A549 (cell line): Measurements from ENCODE around the gene PTGES2. TPM values are rescaled to one million over a fixed set of nuclear protein-coding genes. Genes with fewer than 3 reads are reported as not detected.

Experiments used
- ATAC-seq, 2 experiments: fragments of 200-7000 bp in 1 of 2; fragments of >200 bp in 1 of 2; cut with Nextera tagmentation in 1 of 2; cut with Tn5 transposase in 1 of 2; 3 replicates each; pipeline versions ENCODE4 v1.8.0 to v1.9.1; 2018 to 2020; ENCODE audit warnings: mild to moderate bottlenecking in 1 of 2, moderate library complexity in 1 of 2
- CTCF ChIA-PET: fragments of 300-600 bp; sonication (Branson Sonifier 250); formaldehyde crosslinking; extraction: SDS; loops from one replicate; lab custom pipeline; 2021; ENCODE audit warnings: antibody characterized with exemption, inconsistent platforms; lab: Yijun Ruan, JAX
- POLR2A ChIA-PET: fragments of 350-600 bp; formaldehyde crosslinking; extraction: SDS; loops from one replicate; lab custom pipeline; 2021; ENCODE audit warnings: antibody characterized with exemption, inconsistent platforms; lab: Yijun Ruan, JAX
- DNase-seq, 2 experiments: peaks; one replicate each; pipeline versions ENCODE4 v3.0.0 to v3.0.0-alpha.2; 2011 to 2016; ENCODE audit warnings: low read depth in 1 of 2, low spot score in 1 of 2
- FAIRE-seq: peaks from 2 replicates; lab custom pipeline; 2011; peaks lifted over from hg19 to GRCh38; lab: Jason Lieb, UNC
- H3K27ac ChIP-seq, 2 experiments: fragments of >200 bp; sonication (Bioruptor Twin); formaldehyde crosslinking; 3 replicates each; pipeline ENCODE4 v1.5.1; 2016 to 2017
- H3K4me1 ChIP-seq: fragments of >200 bp; sonication (Bioruptor Twin); formaldehyde crosslinking; 3 replicates; pipeline ENCODE4 v1.6.1; 2016
- H3K4me2 ChIP-seq: fragments of >200 bp; sonication (Bioruptor Twin); formaldehyde crosslinking; 3 replicates; pipeline ENCODE4 v1.6.1; 2016
- H3K4me3 ChIP-seq: fragments of >200 bp; sonication (Bioruptor Twin); formaldehyde crosslinking; 3 replicates; pipeline ENCODE4 v1.5.1; 2016
- H3K9me3 ChIP-seq: fragments of >200 bp; sonication (Bioruptor Twin); formaldehyde crosslinking; 3 replicates; pipeline ENCODE4 v1.6.1; 2016
- EHF ChIP-seq: fragments of 250-450 bp; sonication (Bioruptor Pico); IDR thresholded peaks from 2 replicates; pipeline ENCODE4 v1.5.0; 2020; ENCODE audit warnings: mild to moderate bottlenecking
- EHMT2 ChIP-seq: fragments of 200-600 bp; sonication (generic); IDR thresholded peaks from 2 replicates; pipeline ENCODE4 v1.6.1; 2016; ENCODE audit warnings: antibody characterized with exemption, low read depth, mild to moderate bottlenecking, moderate library complexity
- FOSB ChIP-seq: fragments of 250-450 bp; sonication (Bioruptor Pico); IDR thresholded peaks from 2 replicates; pipeline ENCODE4 v1.5.0; 2020; ENCODE audit warnings: mild to moderate bottlenecking, moderate library complexity
- FOSL2 ChIP-seq, 2 experiments: fragments of 450-650 bp in 1 of 2; fragments of >200 bp in 1 of 2; sonication (Bioruptor Twin) in 1 of 2; formaldehyde crosslinking; IDR thresholded peaks; 2 replicates each; pipeline versions ENCODE4 v1.5.0 to v1.6.1; 2016 to 2020; ENCODE audit warnings: mild to moderate bottlenecking in 1 of 2, moderate library complexity in 1 of 2
- GATA3 ChIP-seq: IDR thresholded peaks from 2 replicates; pipeline ENCODE4 v1.6.1; 2012; ENCODE audit warnings: borderline replicate concordance
- HOXA7 ChIP-seq: fragments of 250-450 bp; sonication (Bioruptor Pico); IDR thresholded peaks from 2 replicates; pipeline ENCODE4 v1.5.0; 2020; ENCODE audit warnings: mild to moderate bottlenecking, moderate library complexity
- HOXB13 ChIP-seq: fragments of 250-450 bp; sonication (Bioruptor Pico); IDR thresholded peaks from 2 replicates; pipeline ENCODE4 v1.5.0; 2020; ENCODE audit warnings: low read depth, mild to moderate bottlenecking, moderate library complexity
- HOXB5 ChIP-seq: fragments of 250-450 bp; sonication (Bioruptor Pico); IDR thresholded peaks from 2 replicates; pipeline ENCODE4 v1.5.0; 2020; ENCODE audit warnings: mild to moderate bottlenecking, moderate library complexity
- JUN ChIP-seq, 2 experiments: fragments of >200 bp; sonication (Bioruptor Twin); formaldehyde crosslinking; IDR thresholded peaks; 2 replicates in 1 of 2; 3 replicates in 1 of 2; pipeline ENCODE4 v1.6.1; 2016 to 2017
- JUNB ChIP-seq: fragments of >200 bp; sonication (Bioruptor Twin); formaldehyde crosslinking; IDR thresholded peaks from 2 replicates; pipeline ENCODE4 v1.6.1; 2016
- KDM1A ChIP-seq: fragments of 200-600 bp; sonication (generic); IDR thresholded peaks from 2 replicates; pipeline ENCODE4 v1.6.1; 2016; ENCODE audit warnings: low read depth, mild to moderate bottlenecking
- MAZ ChIP-seq: fragments of 150-350 bp; IDR thresholded peaks from 2 replicates; pipeline ENCODE4 v1.6.1; 2014; ENCODE audit warnings: antibody characterized with exemption, low read depth, low read length, borderline replicate concordance
- MYC ChIP-seq: IDR thresholded peaks from 2 replicates; pipeline ENCODE4 v1.6.1; 2012; ENCODE audit warnings: mild to moderate bottlenecking, inconsistent platforms, low read length, improper control_type of control experiment, borderline replicate concordance
- NFE2L2 ChIP-seq: fragments of 150-350 bp; conservative IDR thresholded peaks from 2 replicates; pipeline ENCODE4 v1.6.1; 2014; ENCODE audit warnings: low read length
- NPAS2 ChIP-seq: fragments of 250-450 bp; sonication (Bioruptor Pico); IDR thresholded peaks from 2 replicates; pipeline ENCODE4 v1.8.0; 2022; ENCODE audit warnings: mild to moderate bottlenecking, moderate library complexity, borderline replicate concordance
- NR3C1 ChIP-seq: fragments of >200 bp; sonication (Bioruptor Twin); formaldehyde crosslinking; IDR thresholded peaks from 3 replicates; pipeline ENCODE4 v1.6.1; 2017
- PHF8 ChIP-seq: fragments of 200-600 bp; sonication (generic); IDR thresholded peaks from 2 replicates; pipeline ENCODE4 v1.6.1; 2016; ENCODE audit warnings: low read depth, mild to moderate bottlenecking, antibody characterized with exemption, moderate library complexity, borderline replicate concordance
- POLR2AphosphoS2 ChIP-seq: conservative IDR thresholded peaks from 2 replicates; pipeline ENCODE4 v1.6.1; 2012; ENCODE audit warnings: low read length, improper control_type of control experiment, inconsistent platforms
- RCOR1 ChIP-seq: fragments of 150-350 bp; IDR thresholded peaks from 2 replicates; pipeline ENCODE4 v1.6.1; 2014; ENCODE audit warnings: antibody characterized with exemption, low read length, low read depth
- SMC3 ChIP-seq: fragments of >200 bp; sonication (Bioruptor Twin); formaldehyde crosslinking; IDR thresholded peaks from 3 replicates; pipeline ENCODE4 v1.6.1; 2018; ENCODE audit warnings: inconsistent platforms
- SREBF2 ChIP-seq: fragments of 450-650 bp; IDR thresholded peaks from 2 replicates; pipeline ENCODE4 v1.6.1; 2014; ENCODE audit warnings: mild to moderate bottlenecking, moderate library complexity
- TP53 ChIP-seq: fragments of 250-450 bp; sonication (Bioruptor Pico); IDR thresholded peaks from 2 replicates; pipeline ENCODE4 v1.5.0; 2021; ENCODE audit warnings: mild to moderate bottlenecking, moderate library complexity
- ZC3H11A ChIP-seq: fragments of 450-650 bp; IDR thresholded peaks from 2 replicates; pipeline ENCODE4 v1.6.1; 2014; ENCODE audit warnings: antibody characterized with exemption, mild to moderate bottlenecking
- ZFP36 ChIP-seq: fragments of 450-650 bp; IDR thresholded peaks from 2 replicates; pipeline ENCODE4 v1.6.1; 2014; ENCODE audit warnings: borderline replicate concordance; ENCODE audit not compliant: partially characterized antibody
- ZNF302 ChIP-seq: fragments of 250-450 bp; sonication (Bioruptor Pico); IDR thresholded peaks from 2 replicates; pipeline ENCODE4 v1.9.0; 2021; ENCODE audit warnings: inconsistent platforms, mild to moderate bottlenecking, moderate library complexity
- ZSCAN20 ChIP-seq: fragments of 250-450 bp; sonication (Bioruptor Pico); IDR thresholded peaks from 2 replicates; pipeline ENCODE4 v1.8.0; 2022; ENCODE audit warnings: mild to moderate bottlenecking, moderate library complexity
- WGBS: methylation state at CpG from one replicate; pipeline ENCODE4 v1.1.6; 2017; ENCODE audit errors: missing lambda C conversion rate; 5-methylcytosine and 5-hydroxymethylcytosine counted together
- polyA plus RNA-seq, 4 experiments: library from polyadenylated mRNA; depleted of rRNA in 3 of 4; stranded (reverse); fragments of >200 nt; fragmentation: RNase III in 1 of 4; extraction: RNeasy Plus Mini Kit Qiagen cat#74134 plus additional on column Dnase treatment in 1 of 4; gene quantifications; 2 replicates in 3 of 4; 3 replicates in 1 of 4; pipeline ENCODE4 v1.2.3, GENCODE V29; 2011 to 2017
- TF ChIP-seq, protein P1 (sequence below): fragments of 450-650 bp; IDR thresholded peaks from 2 replicates; pipeline ENCODE4 v1.6.1; 2014; ENCODE audit warnings: antibody characterized with exemption
- TF ChIP-seq, protein P2 (sequence below): fragments of 150-350 bp; IDR thresholded peaks from 2 replicates; pipeline ENCODE4 v1.6.1; 2014; ENCODE audit warnings: low read depth, mild to moderate bottlenecking, low read length
- TF ChIP-seq, protein P3 (sequence below): fragments of >200 bp; sonication (Bioruptor Twin); formaldehyde crosslinking; IDR thresholded peaks from 3 replicates; pipeline ENCODE4 v1.6.1; 2016
- TF ChIP-seq, protein P4 (sequence below): IDR thresholded peaks from 2 replicates; pipeline ENCODE4 v1.6.1; 2012

The PTGES2 gene
- polyA plus RNA-seq, 2 of the 4 experiments (the other 2 are of a cell fraction) = 94.1 to 94.5 TPM

DNA sequence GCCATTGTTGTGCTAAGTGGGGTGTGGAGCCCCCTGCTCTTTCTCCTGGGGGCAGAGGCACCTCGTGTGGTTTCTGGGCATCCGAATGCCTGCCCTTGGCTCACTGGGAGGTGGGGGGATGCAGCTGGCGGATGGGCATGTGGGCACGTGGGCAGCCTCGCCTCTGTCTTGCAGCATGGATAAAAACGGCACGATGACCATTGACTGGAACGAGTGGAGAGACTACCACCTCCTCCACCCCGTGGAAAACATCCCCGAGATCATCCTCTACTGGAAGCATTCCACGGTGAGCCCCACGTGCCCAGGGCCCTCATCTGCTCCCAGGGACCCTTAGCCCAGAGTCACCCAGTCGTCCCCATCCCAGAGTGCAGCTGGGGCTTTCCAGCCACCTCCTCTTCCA, 25.3 kb downstream of the PTGES2 start:
- ChIA-PET CTCF (interaction anchor here (1.4 to 19.6 kb wide), 5 partner anchors 9 to 160 kb away, joined by 7 to 290 read pairs (median 9); no protein-coding TSS in a partner anchor), POLR2A (no interaction called here)
- Histone ChIP-seq H3K4me1 (peaks cover 29% of the 10 kb centered on the region), H3K4me2 (no peak overlapping the region), H3K27ac (no peak overlapping the region), H3K4me3 (no peak overlapping the region), H3K9me3 (no peaks in the 10 kb centered on the region)
- FAIRE-seq (no peak), ATAC-seq (no peak), DNase-seq (no peak)
- no peak for TF ChIP-seq MYC
- TF ChIP-seq GATA3 = no peak
- TF ChIP-seq JUN (IDR thresholded peaks at IDR 0.05) = no peak
- TF ChIP-seq KDM1A = no peak
- TF ChIP-seq NFE2L2 = no peak
- no peak for TF ChIP-seq NPAS2
- TF ChIP-seq, protein P1, sequence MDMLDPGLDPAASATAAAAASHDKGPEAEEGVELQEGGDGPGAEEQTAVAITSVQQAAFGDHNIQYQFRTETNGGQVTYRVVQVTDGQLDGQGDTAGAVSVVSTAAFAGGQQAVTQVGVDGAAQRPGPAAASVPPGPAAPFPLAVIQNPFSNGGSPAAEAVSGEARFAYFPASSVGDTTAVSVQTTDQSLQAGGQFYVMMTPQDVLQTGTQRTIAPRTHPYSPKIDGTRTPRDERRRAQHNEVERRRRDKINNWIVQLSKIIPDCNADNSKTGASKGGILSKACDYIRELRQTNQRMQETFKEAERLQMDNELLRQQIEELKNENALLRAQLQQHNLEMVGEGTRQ = no peak
- no peak for TF ChIP-seq PHF8
- TF ChIP-seq ZNF302 (CRISPR knock-in tag) = no peak
- no peak for TF ChIP-seq SMC3
- TF ChIP-seq ZFP36 = no peak
- no peak for TF ChIP-seq ZC3H11A
- TF ChIP-seq SREBF2 = no peak
- TF ChIP-seq EHMT2 = no peak
- TF ChIP-seq HOXB13 (CRISPR knock-in tag) = no peak
- no peak for TF ChIP-seq FOSL2 (IDR thresholded peaks at IDR 0.05)
- TF ChIP-seq FOSL2 (CRISPR knock-in tag; IDR thresholded peaks at IDR 0.05) = no peak
- no peak for TF ChIP-seq RCOR1
- TF ChIP-seq HOXA7 (CRISPR knock-in tag) = no peak
- WGBS = 88% methylated on average over 13 of the region's 13 CpGs

DNA sequence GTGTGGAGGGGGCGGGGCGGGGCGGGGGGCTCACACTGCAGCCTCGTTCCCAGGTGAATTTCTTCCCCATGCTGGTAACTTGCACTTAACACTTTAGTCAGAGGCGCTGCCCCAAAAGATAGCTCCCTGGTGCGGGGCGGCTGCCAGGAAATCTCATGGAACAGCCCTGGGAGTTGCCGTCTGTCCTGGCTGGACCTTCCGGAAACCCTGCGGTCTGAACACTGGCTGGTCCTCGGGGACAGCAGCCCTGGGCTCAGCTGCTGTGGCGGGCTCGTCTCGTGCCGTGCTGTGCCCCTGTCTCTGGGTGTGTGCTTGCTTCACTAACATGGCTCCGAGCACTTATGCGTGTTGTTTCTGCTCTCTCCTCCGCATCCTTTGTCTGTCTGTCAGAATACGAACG, 25.8 kb downstream of the PTGES2 start:
- ATAC-seq = no peak
- H3K4me3 ChIP-seq = no peak overlapping the region
- POLR2A ChIA-PET = no interaction called here
- CTCF ChIA-PET = interaction anchor here (0.6 to 19.6 kb wide), 4 partner anchors 8 to 158 kb away, joined by 4 to 290 read pairs (median 8); no protein-coding TSS in a partner anchor
- TF ChIP-seq MYC = no peak
- no peak for TF ChIP-seq JUNB
- TF ChIP-seq GATA3 = no peak
- no peak for TF ChIP-seq POLR2AphosphoS2
- no peak for TF ChIP-seq HOXB5
- TF ChIP-seq HOXB13 (CRISPR knock-in tag) = no peak
- no peak for TF ChIP-seq HOXA7 (CRISPR knock-in tag)
- no peak for TF ChIP-seq NR3C1
- TF ChIP-seq EHF = no peak
- TF ChIP-seq, protein P2, sequence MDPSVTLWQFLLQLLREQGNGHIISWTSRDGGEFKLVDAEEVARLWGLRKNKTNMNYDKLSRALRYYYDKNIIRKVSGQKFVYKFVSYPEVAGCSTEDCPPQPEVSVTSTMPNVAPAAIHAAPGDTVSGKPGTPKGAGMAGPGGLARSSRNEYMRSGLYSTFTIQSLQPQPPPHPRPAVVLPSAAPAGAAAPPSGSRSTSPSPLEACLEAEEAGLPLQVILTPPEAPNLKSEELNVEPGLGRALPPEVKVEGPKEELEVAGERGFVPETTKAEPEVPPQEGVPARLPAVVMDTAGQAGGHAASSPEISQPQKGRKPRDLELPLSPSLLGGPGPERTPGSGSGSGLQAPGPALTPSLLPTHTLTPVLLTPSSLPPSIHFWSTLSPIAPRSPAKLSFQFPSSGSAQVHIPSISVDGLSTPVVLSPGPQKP = no peak
- TF ChIP-seq, protein P3, sequence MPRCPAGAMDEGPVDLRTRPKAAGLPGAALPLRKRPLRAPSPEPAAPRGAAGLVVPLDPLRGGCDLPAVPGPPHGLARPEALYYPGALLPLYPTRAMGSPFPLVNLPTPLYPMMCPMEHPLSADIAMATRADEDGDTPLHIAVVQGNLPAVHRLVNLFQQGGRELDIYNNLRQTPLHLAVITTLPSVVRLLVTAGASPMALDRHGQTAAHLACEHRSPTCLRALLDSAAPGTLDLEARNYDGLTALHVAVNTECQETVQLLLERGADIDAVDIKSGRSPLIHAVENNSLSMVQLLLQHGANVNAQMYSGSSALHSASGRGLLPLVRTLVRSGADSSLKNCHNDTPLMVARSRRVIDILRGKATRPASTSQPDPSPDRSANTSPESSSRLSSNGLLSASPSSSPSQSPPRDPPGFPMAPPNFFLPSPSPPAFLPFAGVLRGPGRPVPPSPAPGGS = no peak
- no peak for TF ChIP-seq KDM1A
- TF ChIP-seq MAZ = no peak
- TF ChIP-seq ZSCAN20 (CRISPR knock-in tag) = no peak
- no peak for TF ChIP-seq FOSB (CRISPR knock-in tag)
- TF ChIP-seq, protein P4, sequence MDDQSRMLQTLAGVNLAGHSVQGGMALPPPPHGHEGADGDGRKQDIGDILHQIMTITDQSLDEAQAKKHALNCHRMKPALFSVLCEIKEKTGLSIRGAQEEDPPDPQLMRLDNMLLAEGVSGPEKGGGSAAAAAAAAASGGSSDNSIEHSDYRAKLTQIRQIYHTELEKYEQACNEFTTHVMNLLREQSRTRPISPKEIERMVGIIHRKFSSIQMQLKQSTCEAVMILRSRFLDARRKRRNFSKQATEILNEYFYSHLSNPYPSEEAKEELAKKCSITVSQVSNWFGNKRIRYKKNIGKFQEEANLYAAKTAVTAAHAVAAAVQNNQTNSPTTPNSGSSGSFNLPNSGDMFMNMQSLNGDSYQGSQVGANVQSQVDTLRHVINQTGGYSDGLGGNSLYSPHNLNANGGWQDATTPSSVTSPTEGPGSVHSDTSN = no peak
- TF ChIP-seq JUN (IDR thresholded peaks at IDR 0.05) = no peak
- no peak for TF ChIP-seq TP53 (CRISPR knock-in tag)
- TF ChIP-seq, protein P1 = no peak
- TF ChIP-seq ZC3H11A = no peak
- TF ChIP-seq, all 56 proteins: peak for 0
- Histone ChIP-seq H3K9me3 (no peaks in the 10 kb centered on the region), H3K27ac (no peak overlapping the region), H3K4me1 (peaks cover 29% of the 10 kb centered on the region), H3K4me2 (no peak overlapping the region)
- DNase-seq (no peak), FAIRE-seq (no peak)
- WGBS = 97% methylated on average over 18 of the region's 20 CpGs
